Measurements from ENCODE around the gene CDC25B.
A peak's percentile ranks its signal among the peaks of the same experiment; 100 is the strongest.

The CDC25B gene

DNA sequence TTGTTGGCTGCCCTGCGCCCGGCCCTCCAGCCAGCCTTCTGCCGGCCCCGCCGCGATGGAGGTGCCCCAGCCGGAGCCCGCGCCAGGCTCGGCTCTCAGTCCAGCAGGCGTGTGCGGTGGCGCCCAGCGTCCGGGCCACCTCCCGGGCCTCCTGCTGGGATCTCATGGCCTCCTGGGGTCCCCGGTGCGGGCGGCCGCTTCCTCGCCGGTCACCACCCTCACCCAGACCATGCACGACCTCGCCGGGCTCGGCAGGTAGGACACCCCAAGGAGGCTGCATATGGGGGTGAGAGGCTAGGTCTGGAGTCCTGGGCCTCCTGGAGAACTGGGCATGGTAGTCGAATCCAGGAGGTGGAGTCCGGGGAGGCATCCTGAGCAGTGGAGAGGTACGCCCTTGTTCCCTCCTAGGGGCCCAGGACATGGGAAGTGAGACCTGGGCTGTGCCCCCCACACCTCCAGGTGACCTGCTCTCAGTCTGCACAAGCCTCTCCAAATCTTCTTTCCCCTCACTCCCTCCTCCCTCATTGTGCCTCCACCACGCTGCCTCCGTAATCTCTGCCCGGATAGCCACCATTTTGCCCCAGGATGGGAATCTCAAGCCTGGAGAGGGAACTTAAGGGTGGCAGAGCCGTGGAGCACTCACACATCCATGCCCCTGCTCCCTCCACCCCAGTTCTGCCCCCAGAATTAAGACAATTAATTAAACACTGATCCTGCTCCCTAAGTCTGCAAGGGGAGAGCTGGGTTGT lies 541 bp downstream of the CDC25B start:
- peak overlapping the region; percentile 27 to 63 for H3K9ac ChIP-seq (ENCODE audit: low read depth in 1 of 2, low read length in 2 of 2)
- H3K4me1 ChIP-seq (ENCODE audit: control insufficient read depth in 2 of 2, insufficient read depth in 2 of 2, low read length in 2 of 2) = peaks cover 45 to 47% of the 10 kb centered on the region in 2 donors
- no peaks in the 10 kb centered on the region for H3K9me3 ChIP-seq (ENCODE audit: control insufficient read depth in 2 of 2, low read length in 2 of 2)
- H3K27ac ChIP-seq (ENCODE audit: low read depth in 2 of 2, low read length in 2 of 2) = peak overlapping the region in 1 of 2 donors; percentile 98
- H3K36me3 ChIP-seq (ENCODE audit: control insufficient read depth in 2 of 2, insufficient read depth in 2 of 2, low read length in 2 of 2) = peaks cover 5 to 6% of the 10 kb centered on the region in 2 donors
- H3K4me3 ChIP-seq (ENCODE audit: low read length in 2 of 2) = peak overlapping the region; percentile 71 to 79
- no peaks in the 10 kb centered on the region for H3K27me3 ChIP-seq (ENCODE audit: control insufficient read depth in 2 of 2, insufficient read depth in 2 of 2, low read length in 2 of 2)

DNA sequence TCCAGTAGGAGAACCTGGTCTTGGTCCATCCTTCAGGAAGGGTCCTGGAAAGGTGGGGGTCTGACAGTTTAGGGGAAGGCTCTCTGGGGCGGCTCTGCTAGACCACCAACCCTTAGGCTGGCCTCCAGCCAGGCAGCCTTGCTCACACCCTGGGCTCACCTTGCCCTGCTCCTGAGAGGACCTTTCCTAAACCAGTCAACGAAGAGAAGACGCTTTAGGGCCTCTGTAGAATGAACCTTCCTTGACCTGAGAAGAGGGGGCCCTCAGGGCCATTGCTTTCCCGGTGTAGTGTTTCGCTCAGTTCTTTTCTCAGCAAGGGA lies 1.1 kb downstream of the CDC25B start:
- no peaks in the 10 kb centered on the region for H3K9me3 ChIP-seq (ENCODE audit: control insufficient read depth in 2 of 2, low read length in 2 of 2)
- H3K4me1 ChIP-seq (ENCODE audit: control insufficient read depth in 2 of 2, insufficient read depth in 2 of 2, low read length in 2 of 2) = peaks cover 45 to 47% of the 10 kb centered on the region in 2 donors
- peak overlapping the region; percentile 71 to 79 for H3K4me3 ChIP-seq (ENCODE audit: low read length in 2 of 2)
- H3K27me3 ChIP-seq (ENCODE audit: control insufficient read depth in 2 of 2, insufficient read depth in 2 of 2, low read length in 2 of 2) = no peaks in the 10 kb centered on the region
- peak overlapping the region in 1 of 2 donors; percentile 62 for H3K27ac ChIP-seq (ENCODE audit: low read depth in 2 of 2, low read length in 2 of 2)
- H3K36me3 ChIP-seq (ENCODE audit: control insufficient read depth in 2 of 2, insufficient read depth in 2 of 2, low read length in 2 of 2) = peaks cover 5 to 12% of the 10 kb centered on the region in 2 donors
- H3K9ac ChIP-seq (ENCODE audit: low read depth in 1 of 2, low read length in 2 of 2) = peak overlapping the region; percentile 2 to 27

DNA sequence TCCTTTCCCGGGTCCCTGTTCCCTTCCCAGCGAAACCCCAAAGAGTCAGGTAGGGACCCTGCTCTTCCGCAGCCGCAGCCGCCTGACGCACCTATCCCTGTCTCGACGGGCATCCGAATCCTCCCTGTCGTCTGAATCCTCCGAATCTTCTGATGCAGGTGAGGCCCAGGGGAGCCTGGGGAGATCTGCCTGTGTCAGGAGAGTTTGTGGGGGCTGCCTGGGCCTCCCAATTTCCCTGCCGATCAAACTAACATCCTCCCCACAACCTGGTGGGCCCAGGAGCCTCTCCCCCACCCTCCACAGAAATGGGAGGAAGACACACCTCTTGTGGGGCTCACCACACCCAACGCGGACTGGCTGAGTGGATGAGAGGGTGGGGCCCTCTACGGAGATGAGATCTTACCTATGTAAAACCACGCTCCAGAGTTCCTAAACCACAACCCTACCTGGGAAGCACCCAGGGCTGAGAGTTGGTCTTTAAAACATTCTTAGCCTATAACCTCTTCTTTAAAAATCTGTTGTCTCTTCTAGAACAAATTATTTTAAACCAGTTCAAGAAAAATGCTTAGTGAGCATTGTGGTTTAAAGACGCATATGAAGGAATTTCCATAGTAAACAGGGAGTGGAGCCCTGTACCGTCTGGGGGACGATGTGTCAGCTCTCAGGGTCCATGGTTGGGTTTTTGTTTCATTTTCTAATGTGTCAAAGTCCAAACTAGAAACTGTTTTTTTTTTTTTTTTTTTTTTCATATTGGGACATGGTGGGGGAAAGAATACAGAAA lies 1.7 kb downstream of the CDC25B start:
- H3K36me3 ChIP-seq (ENCODE audit: control insufficient read depth in 2 of 2, insufficient read depth in 2 of 2, low read length in 2 of 2) = peaks cover 11 to 15% of the 10 kb centered on the region in 2 donors
- H3K9ac ChIP-seq (ENCODE audit: low read depth in 1 of 2, low read length in 2 of 2) = peak overlapping the region; percentile 6 to 19
- H3K27me3 ChIP-seq (ENCODE audit: control insufficient read depth in 2 of 2, insufficient read depth in 2 of 2, low read length in 2 of 2) = no peaks in the 10 kb centered on the region
- H3K27ac ChIP-seq (ENCODE audit: low read depth in 2 of 2, low read length in 2 of 2) = peak overlapping the region; percentile 39 to 62
- peaks cover 45 to 47% of the 10 kb centered on the region in 2 donors for H3K4me1 ChIP-seq (ENCODE audit: control insufficient read depth in 2 of 2, insufficient read depth in 2 of 2, low read length in 2 of 2)
- H3K9me3 ChIP-seq (ENCODE audit: control insufficient read depth in 2 of 2, low read length in 2 of 2) = no peaks in the 10 kb centered on the region
- peak overlapping the region; percentile 71 to 79 for H3K4me3 ChIP-seq (ENCODE audit: low read length in 2 of 2)

DNA sequence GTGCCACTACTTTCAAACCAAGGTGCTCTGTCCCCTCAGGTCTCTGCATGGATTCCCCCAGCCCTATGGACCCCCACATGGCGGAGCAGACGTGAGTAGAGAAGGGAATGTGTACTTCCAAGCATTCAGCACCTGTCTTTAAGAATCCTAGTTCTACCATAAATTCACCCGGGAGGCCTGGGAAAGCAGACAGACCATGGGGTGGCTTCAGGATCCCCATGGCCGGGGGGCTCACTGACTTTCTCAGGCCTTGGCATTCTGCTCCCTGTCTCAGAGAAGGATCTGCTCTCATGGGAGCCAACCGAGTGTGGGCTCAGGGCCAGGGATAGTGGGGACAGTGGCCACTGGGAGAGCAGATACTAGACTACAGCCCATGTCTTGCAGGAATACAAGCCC lies 2.3 kb downstream of the CDC25B start:
- peak overlapping the region; percentile 39 to 62 for H3K27ac ChIP-seq (ENCODE audit: low read depth in 2 of 2, low read length in 2 of 2)

DNA sequence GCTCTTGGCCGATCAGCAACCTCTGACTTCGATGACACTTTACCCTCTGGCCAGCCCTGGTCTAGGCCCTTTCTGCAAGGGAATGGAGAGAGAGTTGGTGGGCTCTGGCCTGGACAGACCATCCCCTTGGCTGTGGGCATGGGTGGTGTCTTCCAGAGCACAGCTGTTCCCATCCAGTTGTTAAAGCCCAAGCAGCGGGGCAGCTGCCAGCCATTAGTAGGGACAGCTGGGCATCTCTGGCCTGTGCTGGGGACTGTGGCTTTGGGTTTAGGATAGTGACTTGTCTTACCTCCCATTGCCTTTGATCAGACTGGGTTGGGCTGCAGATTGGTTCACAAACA lies 2.8 kb downstream of the CDC25B start:
- H3K4me3 ChIP-seq (ENCODE audit: low read length in 2 of 2) = no peak overlapping the region
- no peak overlapping the region for H3K9ac ChIP-seq (ENCODE audit: low read depth in 1 of 2, low read length in 2 of 2)
- peaks cover 22 to 23% of the 10 kb centered on the region in 2 donors for H3K36me3 ChIP-seq (ENCODE audit: control insufficient read depth in 2 of 2, insufficient read depth in 2 of 2, low read length in 2 of 2)
- H3K27me3 ChIP-seq (ENCODE audit: control insufficient read depth in 2 of 2, insufficient read depth in 2 of 2, low read length in 2 of 2) = no peaks in the 10 kb centered on the region
- H3K4me1 ChIP-seq (ENCODE audit: control insufficient read depth in 2 of 2, insufficient read depth in 2 of 2, low read length in 2 of 2) = peaks cover 45 to 47% of the 10 kb centered on the region in 2 donors
- no peaks in the 10 kb centered on the region for H3K9me3 ChIP-seq (ENCODE audit: control insufficient read depth in 2 of 2, low read length in 2 of 2)
- H3K27ac ChIP-seq (ENCODE audit: low read depth in 2 of 2, low read length in 2 of 2) = peak overlapping the region; percentile 42 to 62

More for the DNA sequence above, 2.3 kb downstream of the CDC25B start:
- Histone ChIP-seq H3K4me3 (ENCODE audit: low read length in 2 of 2) (peak overlapping the region in 1 of 2 donors; percentile 71), H3K9ac (ENCODE audit: low read depth in 1 of 2, low read length in 2 of 2) (peak overlapping the region in 1 of 2 donors; percentile 6), H3K36me3 (ENCODE audit: control insufficient read depth in 2 of 2, insufficient read depth in 2 of 2, low read length in 2 of 2) (peaks cover 17 to 18% of the 10 kb centered on the region in 2 donors), H3K9me3 (ENCODE audit: control insufficient read depth in 2 of 2, low read length in 2 of 2) (no peaks in the 10 kb centered on the region), H3K27me3 (ENCODE audit: control insufficient read depth in 2 of 2, insufficient read depth in 2 of 2, low read length in 2 of 2) (no peaks in the 10 kb centered on the region), H3K4me1 (ENCODE audit: control insufficient read depth in 2 of 2, insufficient read depth in 2 of 2, low read length in 2 of 2) (peaks cover 45 to 47% of the 10 kb centered on the region in 2 donors)

DNA sequence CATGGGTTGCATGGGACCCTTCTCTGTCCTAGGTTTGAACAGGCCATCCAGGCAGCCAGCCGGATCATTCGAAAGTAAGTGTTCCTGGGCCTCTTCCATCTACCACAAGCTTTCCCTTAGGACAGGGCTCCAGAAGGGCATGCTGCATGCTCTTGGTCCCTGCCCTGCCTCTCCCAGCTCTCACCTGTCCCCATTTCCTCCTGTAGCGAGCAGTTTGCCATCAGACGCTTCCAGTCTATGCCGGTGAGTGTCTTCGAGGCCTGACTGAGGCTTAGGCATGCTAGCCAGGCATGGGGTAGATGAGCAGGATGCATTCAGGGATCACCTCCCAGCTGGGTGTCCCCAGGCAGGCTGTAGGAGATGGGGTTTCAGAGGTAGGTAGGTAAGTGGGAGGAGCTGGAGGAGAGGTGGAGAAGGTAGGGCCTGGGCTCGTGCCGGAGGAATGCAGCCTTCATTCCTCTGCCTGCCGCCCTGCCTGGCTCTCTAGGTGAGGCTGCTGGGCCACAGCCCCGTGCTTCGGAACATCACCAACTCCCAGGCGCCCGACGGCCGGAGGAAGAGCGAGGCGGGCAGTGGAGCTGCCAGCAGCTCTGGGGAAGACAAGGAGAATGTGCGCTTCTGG lies 4.3 kb downstream of the CDC25B start:
- H3K9ac ChIP-seq (ENCODE audit: low read depth in 1 of 2, low read length in 2 of 2) = no peak overlapping the region
- peak overlapping the region; percentile 5 to 62 for H3K27ac ChIP-seq (ENCODE audit: low read depth in 2 of 2, low read length in 2 of 2)
- peaks cover 42 to 44% of the 10 kb centered on the region in 2 donors for H3K4me1 ChIP-seq (ENCODE audit: control insufficient read depth in 2 of 2, insufficient read depth in 2 of 2, low read length in 2 of 2)
- H3K4me3 ChIP-seq (ENCODE audit: low read length in 2 of 2) = no peak overlapping the region
- H3K36me3 ChIP-seq (ENCODE audit: control insufficient read depth in 2 of 2, insufficient read depth in 2 of 2, low read length in 2 of 2) = peaks cover 27 to 28% of the 10 kb centered on the region in 2 donors
- H3K27me3 ChIP-seq (ENCODE audit: control insufficient read depth in 2 of 2, insufficient read depth in 2 of 2, low read length in 2 of 2) = no peaks in the 10 kb centered on the region
- H3K9me3 ChIP-seq (ENCODE audit: control insufficient read depth in 2 of 2, low read length in 2 of 2) = no peaks in the 10 kb centered on the region

DNA sequence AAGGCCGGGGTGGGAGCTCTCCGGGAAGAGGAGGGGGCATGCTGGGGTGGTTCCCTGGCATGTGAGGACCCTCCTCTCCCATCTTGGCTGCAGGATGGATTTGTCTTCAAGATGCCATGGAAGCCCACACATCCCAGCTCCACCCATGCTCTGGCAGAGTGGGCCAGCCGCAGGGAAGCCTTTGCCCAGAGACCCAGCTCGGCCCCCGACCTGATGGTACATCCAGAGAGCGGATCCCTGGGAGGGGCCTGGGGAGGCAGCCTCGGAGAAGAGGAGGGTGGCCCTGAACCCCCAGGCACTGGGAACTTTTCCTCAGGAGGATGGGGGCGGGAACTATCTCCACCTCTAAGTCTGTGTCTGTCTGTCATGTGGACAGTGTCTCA lies 4.8 kb downstream of the CDC25B start:
- Histone ChIP-seq H3K36me3 (ENCODE audit: control insufficient read depth in 2 of 2, insufficient read depth in 2 of 2, low read length in 2 of 2) (peaks cover 27 to 31% of the 10 kb centered on the region in 2 donors), H3K9ac (ENCODE audit: low read depth in 1 of 2, low read length in 2 of 2) (no peak overlapping the region), H3K4me3 (ENCODE audit: low read length in 2 of 2) (no peak overlapping the region), H3K9me3 (ENCODE audit: control insufficient read depth in 2 of 2, low read length in 2 of 2) (no peaks in the 10 kb centered on the region), H3K27ac (ENCODE audit: low read depth in 2 of 2, low read length in 2 of 2) (peak overlapping the region in 1 of 2 donors; percentile 62), H3K27me3 (ENCODE audit: control insufficient read depth in 2 of 2, insufficient read depth in 2 of 2, low read length in 2 of 2) (no peaks in the 10 kb centered on the region), H3K4me1 (ENCODE audit: control insufficient read depth in 2 of 2, insufficient read depth in 2 of 2, low read length in 2 of 2) (peaks cover 43 to 45% of the 10 kb centered on the region in 2 donors)

DNA sequence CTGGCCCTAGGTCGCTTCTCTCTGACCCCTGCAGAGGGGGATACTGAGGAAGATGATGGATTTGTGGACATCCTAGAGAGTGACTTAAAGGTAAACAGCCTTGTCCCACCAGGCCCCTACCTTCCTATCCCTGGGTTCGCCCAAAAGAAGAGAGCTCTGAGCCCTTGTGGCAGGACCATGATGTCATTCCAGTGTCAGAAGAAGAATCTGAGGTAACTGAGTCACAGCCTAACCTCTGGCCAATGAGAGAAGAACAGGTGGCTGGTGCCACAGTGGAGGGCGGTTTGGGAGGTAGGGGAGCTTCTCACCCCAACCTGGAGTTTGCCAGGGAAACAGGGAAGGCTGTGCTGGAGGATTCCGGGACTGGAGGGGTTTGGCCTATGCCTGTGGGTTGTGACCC lies 5.2 kb downstream of the CDC25B start:
- Histone ChIP-seq H3K4me1 (ENCODE audit: control insufficient read depth in 2 of 2, insufficient read depth in 2 of 2, low read length in 2 of 2) (peaks cover 46 to 49% of the 10 kb centered on the region in 2 donors), H3K27ac (ENCODE audit: low read depth in 2 of 2, low read length in 2 of 2) (no peak overlapping the region), H3K4me3 (ENCODE audit: low read length in 2 of 2) (no peak overlapping the region), H3K9ac (ENCODE audit: low read depth in 1 of 2, low read length in 2 of 2) (no peak overlapping the region), H3K36me3 (ENCODE audit: control insufficient read depth in 2 of 2, insufficient read depth in 2 of 2, low read length in 2 of 2) (peaks cover 27 to 31% of the 10 kb centered on the region in 2 donors), H3K27me3 (ENCODE audit: control insufficient read depth in 2 of 2, insufficient read depth in 2 of 2, low read length in 2 of 2) (no peaks in the 10 kb centered on the region), H3K9me3 (ENCODE audit: control insufficient read depth in 2 of 2, low read length in 2 of 2) (no peaks in the 10 kb centered on the region)

DNA sequence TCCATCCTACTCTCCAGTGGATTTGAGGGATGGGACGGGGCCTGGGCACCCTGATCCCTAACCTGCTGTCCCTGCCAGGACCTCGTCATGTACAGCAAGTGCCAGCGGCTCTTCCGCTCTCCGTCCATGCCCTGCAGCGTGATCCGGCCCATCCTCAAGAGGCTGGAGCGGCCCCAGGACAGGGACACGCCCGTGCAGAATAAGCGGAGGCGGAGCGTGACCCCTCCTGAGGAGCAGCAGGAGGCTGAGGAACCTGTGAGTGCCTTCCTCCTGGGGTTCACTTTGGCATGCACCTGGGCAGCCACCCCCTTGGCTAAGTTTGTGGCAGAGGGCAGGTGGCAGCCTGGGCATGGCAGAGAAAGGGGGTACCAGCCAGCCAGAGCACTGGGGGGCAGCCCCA lies 5.7 kb downstream of the CDC25B start:
- H3K4me3 ChIP-seq (ENCODE audit: low read length in 2 of 2) = no peak overlapping the region
- no peak overlapping the region for H3K9ac ChIP-seq (ENCODE audit: low read depth in 1 of 2, low read length in 2 of 2)
- no peaks in the 10 kb centered on the region for H3K9me3 ChIP-seq (ENCODE audit: control insufficient read depth in 2 of 2, low read length in 2 of 2)
- peaks cover 27 to 31% of the 10 kb centered on the region in 2 donors for H3K36me3 ChIP-seq (ENCODE audit: control insufficient read depth in 2 of 2, insufficient read depth in 2 of 2, low read length in 2 of 2)
- H3K4me1 ChIP-seq (ENCODE audit: control insufficient read depth in 2 of 2, insufficient read depth in 2 of 2, low read length in 2 of 2) = peaks cover 43 to 48% of the 10 kb centered on the region in 2 donors
- H3K27me3 ChIP-seq (ENCODE audit: control insufficient read depth in 2 of 2, insufficient read depth in 2 of 2, low read length in 2 of 2) = no peaks in the 10 kb centered on the region
- no peak overlapping the region for H3K27ac ChIP-seq (ENCODE audit: low read depth in 2 of 2, low read length in 2 of 2)

Measured in mucosa of rectum (tissue), 2 donors.